Measurements from ENCODE around the gene RAPGEF2.

GRCh38 chr4:159384632-159385031 lies 281.8 kb downstream of the RAPGEF2 start:
- TF ChIP-seq CTCF (IDR thresholded peaks at IDR 0.05): no peak
- no peak for TF ChIP-seq ZFX (IDR thresholded peaks at IDR 0.05; ENCODE audit: borderline replicate concordance)

Measured in 22Rv1 (cell line).